ENCODE results near the gene SLC2A5.

DNA sequence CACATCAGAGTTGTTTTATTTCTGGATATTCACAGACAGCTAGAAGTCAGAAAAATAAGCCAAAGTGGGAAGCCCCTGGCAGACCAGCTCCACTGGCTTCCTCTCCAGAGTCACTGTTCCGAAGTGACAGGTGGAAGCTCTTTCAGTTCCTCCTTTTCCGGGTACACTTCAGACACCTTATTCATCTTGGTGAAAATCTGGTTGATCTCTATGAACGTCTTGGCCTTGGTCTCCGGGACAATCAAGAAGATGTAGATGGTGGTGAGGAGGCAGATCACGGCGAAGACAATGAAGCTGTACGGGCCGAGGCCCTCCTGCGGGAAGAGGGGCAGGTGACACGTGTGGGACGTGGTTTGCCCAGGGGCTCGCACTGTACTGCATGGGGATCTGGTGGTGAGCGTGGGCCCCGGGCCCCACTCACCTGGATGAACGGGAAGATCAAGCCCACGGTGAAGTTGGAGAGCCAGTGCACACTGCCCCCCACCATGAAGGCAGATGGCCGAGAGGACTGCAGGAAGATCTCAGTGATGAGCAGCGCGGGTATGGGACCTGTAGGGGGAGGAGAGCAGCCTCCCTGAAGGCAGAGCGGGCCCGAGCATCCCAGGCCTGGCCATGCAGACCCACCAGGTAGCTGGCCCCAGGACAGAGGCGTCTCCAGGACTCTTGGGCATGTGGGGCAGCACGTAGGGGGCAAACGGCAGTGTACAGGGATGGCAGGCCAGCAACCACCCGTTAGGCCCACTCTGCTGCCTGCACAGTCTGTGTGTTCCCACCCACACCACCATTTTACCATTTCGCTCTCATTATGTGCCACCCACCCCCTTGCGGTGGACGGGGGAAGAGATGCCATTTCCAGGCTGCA, 31.7 kb downstream of the SLC2A5 start:
- TF ChIP-seq, protein P1, sequence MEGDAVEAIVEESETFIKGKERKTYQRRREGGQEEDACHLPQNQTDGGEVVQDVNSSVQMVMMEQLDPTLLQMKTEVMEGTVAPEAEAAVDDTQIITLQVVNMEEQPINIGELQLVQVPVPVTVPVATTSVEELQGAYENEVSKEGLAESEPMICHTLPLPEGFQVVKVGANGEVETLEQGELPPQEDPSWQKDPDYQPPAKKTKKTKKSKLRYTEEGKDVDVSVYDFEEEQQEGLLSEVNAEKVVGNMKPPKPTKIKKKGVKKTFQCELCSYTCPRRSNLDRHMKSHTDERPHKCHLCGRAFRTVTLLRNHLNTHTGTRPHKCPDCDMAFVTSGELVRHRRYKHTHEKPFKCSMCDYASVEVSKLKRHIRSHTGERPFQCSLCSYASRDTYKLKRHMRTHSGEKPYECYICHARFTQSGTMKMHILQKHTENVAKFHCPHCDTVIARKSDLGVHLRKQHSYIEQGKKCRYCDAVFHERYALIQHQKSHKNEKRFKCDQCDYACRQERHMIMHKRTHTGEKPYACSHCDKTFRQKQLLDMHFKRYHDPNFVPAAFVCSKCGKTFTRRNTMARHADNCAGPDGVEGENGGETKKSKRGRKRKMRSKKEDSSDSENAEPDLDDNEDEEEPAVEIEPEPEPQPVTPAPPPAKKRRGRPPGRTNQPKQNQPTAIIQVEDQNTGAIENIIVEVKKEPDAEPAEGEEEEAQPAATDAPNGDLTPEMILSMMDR (IDR thresholded peaks at IDR 0.05; ENCODE audit: insufficient read depth, low read length, poor library complexity, severe bottlenecking) = no peak
- TF ChIP-seq EZH2phosphoT487 (conservative IDR thresholded peaks at IDR 0.05; ENCODE audit: low read length) = no peak
